ENCODE results near the gene BIRC2.

The BIRC2 gene

DNA sequence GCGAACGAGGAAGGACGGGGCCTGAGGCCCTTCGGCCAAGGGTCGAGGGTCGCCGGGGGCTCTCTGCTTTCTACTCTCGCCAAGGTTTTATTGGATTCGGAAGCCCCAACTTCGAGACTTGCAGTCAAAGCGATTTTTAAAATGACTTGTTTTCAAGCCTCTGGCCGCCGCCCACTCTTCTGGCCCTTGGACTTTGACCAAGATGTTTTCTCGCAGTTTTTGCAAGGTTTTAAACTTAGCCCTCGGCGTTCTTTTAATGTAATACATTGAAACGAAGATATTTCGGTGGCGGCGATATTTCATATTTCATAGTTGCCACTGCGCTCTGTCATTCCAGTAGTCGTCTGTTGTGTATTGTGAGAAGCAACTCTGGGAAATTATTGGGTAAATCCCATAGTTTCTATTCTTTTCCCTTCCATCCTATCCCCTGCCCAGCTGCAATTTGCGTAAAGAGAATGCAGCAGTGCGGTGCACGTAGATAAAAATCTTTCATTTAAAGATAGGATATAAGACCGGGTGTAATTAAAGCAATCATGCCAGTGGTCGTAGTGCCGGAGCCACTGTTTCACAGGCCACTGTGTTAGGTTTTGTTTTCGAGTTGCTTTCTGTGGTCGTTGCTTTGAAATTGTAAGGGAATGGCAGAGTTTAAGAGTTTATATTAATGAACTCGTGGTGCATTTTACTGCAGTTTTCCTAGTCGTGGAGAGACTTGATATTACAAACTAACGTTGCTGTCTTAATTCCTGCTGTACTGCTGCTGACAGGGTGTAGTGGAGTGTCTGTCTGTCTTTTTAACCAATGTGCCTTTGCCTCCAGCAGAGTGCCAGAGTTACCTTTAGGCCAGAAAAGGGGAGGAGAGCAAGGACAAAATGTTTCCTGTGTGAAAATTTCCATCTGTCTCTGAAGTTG lies 702 bp downstream of the BIRC2 start:
- TF ChIP-seq, protein P1, sequence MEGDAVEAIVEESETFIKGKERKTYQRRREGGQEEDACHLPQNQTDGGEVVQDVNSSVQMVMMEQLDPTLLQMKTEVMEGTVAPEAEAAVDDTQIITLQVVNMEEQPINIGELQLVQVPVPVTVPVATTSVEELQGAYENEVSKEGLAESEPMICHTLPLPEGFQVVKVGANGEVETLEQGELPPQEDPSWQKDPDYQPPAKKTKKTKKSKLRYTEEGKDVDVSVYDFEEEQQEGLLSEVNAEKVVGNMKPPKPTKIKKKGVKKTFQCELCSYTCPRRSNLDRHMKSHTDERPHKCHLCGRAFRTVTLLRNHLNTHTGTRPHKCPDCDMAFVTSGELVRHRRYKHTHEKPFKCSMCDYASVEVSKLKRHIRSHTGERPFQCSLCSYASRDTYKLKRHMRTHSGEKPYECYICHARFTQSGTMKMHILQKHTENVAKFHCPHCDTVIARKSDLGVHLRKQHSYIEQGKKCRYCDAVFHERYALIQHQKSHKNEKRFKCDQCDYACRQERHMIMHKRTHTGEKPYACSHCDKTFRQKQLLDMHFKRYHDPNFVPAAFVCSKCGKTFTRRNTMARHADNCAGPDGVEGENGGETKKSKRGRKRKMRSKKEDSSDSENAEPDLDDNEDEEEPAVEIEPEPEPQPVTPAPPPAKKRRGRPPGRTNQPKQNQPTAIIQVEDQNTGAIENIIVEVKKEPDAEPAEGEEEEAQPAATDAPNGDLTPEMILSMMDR (IDR thresholded peaks at IDR 0.05; ENCODE audit: low read depth, low read length, missing control alignments) = no peak
- no peak for DNase-seq (ENCODE audit: extremely low read depth, low read depth)
- H3K4me3 ChIP-seq (replicated peaks; ENCODE audit: low read depth, low read length) = peak overlapping the region; percentile 71

DNA sequence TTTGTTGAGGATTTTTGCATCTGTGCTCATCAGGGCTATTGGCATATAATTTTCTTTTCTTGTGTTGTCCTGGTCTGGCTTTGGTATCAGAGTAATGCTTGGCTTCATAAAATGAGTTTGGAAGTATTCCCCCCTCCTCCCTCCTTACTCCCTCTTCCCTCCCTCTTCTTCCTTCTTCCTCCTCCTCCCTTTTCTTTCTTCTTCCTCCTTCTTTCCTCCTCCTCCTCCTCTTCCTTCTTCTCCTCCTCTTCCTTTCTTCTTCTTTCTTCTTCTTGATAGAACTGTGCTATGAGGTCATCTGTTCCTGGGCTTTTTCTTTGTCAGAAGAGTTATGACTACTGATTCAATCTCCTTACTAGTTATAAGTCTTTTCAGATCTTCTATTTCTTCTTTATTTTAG lies 10.1 kb downstream of the BIRC2 start:
- no peak for DNase-seq (ENCODE audit: extremely low read depth, low read depth)
- TF ChIP-seq, protein P1 (IDR thresholded peaks at IDR 0.05; ENCODE audit: low read depth, low read length, missing control alignments) = no peak
- no peak overlapping the region for H3K4me3 ChIP-seq (replicated peaks; ENCODE audit: low read depth, low read length)

DNA sequence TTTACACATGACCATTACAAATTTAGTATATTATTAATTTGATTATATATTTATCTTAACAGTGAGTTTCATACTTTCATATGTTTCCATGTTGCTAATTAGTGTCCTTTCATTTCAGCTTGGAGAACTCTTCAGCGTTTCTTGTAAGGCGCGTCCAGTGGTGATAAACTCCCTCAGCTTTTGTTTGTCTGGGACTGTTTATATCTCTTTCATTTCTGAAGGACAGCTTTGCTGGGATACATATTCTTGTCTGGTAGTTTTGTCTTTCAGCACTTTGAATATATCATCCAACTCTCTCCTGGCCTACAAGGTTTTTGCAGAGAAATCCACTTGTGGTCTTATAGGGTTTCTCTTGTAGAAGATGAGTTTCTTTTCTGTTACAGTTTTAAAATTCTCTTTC lies 12.4 kb downstream of the BIRC2 start:
- DNase-seq (ENCODE audit: extremely low read depth, low read depth) = no peak
- H3K4me3 ChIP-seq (replicated peaks; ENCODE audit: low read depth, low read length) = no peak overlapping the region
- TF ChIP-seq, protein P1 (IDR thresholded peaks at IDR 0.05; ENCODE audit: low read depth, low read length, missing control alignments) = no peak

GRCh38 chr11:102360681-102361080 lies 13.7 kb downstream of the BIRC2 start:
- TF ChIP-seq, protein P1 (IDR thresholded peaks at IDR 0.05; ENCODE audit: low read depth, low read length, missing control alignments) = no peak
- no peak for DNase-seq (ENCODE audit: extremely low read depth, low read depth)
- no peak overlapping the region for H3K4me3 ChIP-seq (replicated peaks; ENCODE audit: low read depth, low read length)

GRCh38 chr11:102361086-102362031 lies 14.3 kb downstream of the BIRC2 start:
- TF ChIP-seq, protein P1 (IDR thresholded peaks at IDR 0.05; ENCODE audit: low read depth, low read length, missing control alignments) = no peak
- no peak for DNase-seq (ENCODE audit: extremely low read depth, low read depth)
- no peak overlapping the region for H3K4me3 ChIP-seq (replicated peaks; ENCODE audit: low read depth, low read length)

- TF ChIP-seq, protein P1 (IDR thresholded peaks at IDR 0.05; ENCODE audit: low read depth, low read length, missing control alignments) = no peak
- no peak overlapping the region for H3K4me3 ChIP-seq (replicated peaks; ENCODE audit: low read depth, low read length)
- no peak for DNase-seq (ENCODE audit: extremely low read depth, low read depth)
Observed at GRCh38 chr11:102364991-102365390, 18.0 kb downstream of the BIRC2 start.
